ENCODE measurements around the gene NR3C2.

Gene NR3C2

GRCh38 chr4:148052448-148052847 lies 389.8 kb downstream of the NR3C2 start:
- Histone ChIP-seq H3K27ac (no peak overlapping the region), H3K36me3 (ENCODE audit: insufficient read depth) (no peaks in the 10 kb centered on the region), H4K20me1 (ENCODE audit: insufficient read depth) (no peaks in the 10 kb centered on the region; the same call in 1 of the 2 replicates), H3K4me1 (ENCODE audit: low read depth, poor library complexity, severe bottlenecking) (peaks cover 24% of the 10 kb centered on the region), H3K4me2 (no peak overlapping the region), H3K4me3 (IDR thresholded peaks at IDR 0.05; ENCODE audit: insufficient read depth, low read depth, low read length) (no peak overlapping the region), H2AFZ (ENCODE audit: low read depth) (no peak overlapping the region), H3K79me2 (ENCODE audit: insufficient read depth, low read depth) (no peaks in the 10 kb centered on the region), H3K27me3 (ENCODE audit: insufficient read depth, low read depth) (no peaks in the 10 kb centered on the region), H3K9ac (no peak overlapping the region)
- no peak for TF ChIP-seq CTCF (conservative IDR thresholded peaks at IDR 0.05; ENCODE audit: low read depth, low read length)

GRCh38 chr4:148051403-148051802 lies 390.8 kb downstream of the NR3C2 start:
- Histone ChIP-seq H2AFZ (ENCODE audit: low read depth) (no peak overlapping the region), H3K4me1 (ENCODE audit: low read depth, poor library complexity, severe bottlenecking) (peaks cover 18% of the 10 kb centered on the region), H3K4me3 (IDR thresholded peaks at IDR 0.05; ENCODE audit: insufficient read depth, low read depth, low read length) (no peak overlapping the region), H3K9ac (no peak overlapping the region), H3K36me3 (ENCODE audit: insufficient read depth) (no peaks in the 10 kb centered on the region), H3K4me2 (no peak overlapping the region), H4K20me1 (ENCODE audit: insufficient read depth) (no peaks in the 10 kb centered on the region; the same call in 1 of the 2 replicates), H3K27me3 (ENCODE audit: insufficient read depth, low read depth) (no peaks in the 10 kb centered on the region), H3K27ac (no peak overlapping the region), H3K79me2 (ENCODE audit: insufficient read depth, low read depth) (no peaks in the 10 kb centered on the region)
- no peak for TF ChIP-seq CTCF (conservative IDR thresholded peaks at IDR 0.05; ENCODE audit: low read depth, low read length)

- H4K20me1 ChIP-seq (ENCODE audit: insufficient read depth): peaks cover 4% of the 10 kb centered on the region
- no peaks in the 10 kb centered on the region for H3K79me2 ChIP-seq (ENCODE audit: insufficient read depth, low read depth)
- H3K27ac ChIP-seq: no peak overlapping the region
- H3K27me3 ChIP-seq (ENCODE audit: insufficient read depth, low read depth): no peaks in the 10 kb centered on the region
- no peak overlapping the region for H2AFZ ChIP-seq (ENCODE audit: low read depth)
- no peak for TF ChIP-seq CTCF (conservative IDR thresholded peaks at IDR 0.05; ENCODE audit: low read depth, low read length)
- peaks cover 32% of the 10 kb centered on the region for H3K4me1 ChIP-seq (ENCODE audit: low read depth, poor library complexity, severe bottlenecking)
- no peak overlapping the region for H3K4me3 ChIP-seq (IDR thresholded peaks at IDR 0.05; ENCODE audit: insufficient read depth, low read depth, low read length)
- H3K9ac ChIP-seq: no peak overlapping the region
- no peaks in the 10 kb centered on the region for H3K36me3 ChIP-seq (ENCODE audit: insufficient read depth)
- H3K4me2 ChIP-seq: no peak overlapping the region
Measured at GRCh38 chr4:148048598-148048997, 393.6 kb downstream of the NR3C2 start.

GRCh38 chr4:148044912-148045352 lies 397.3 kb downstream of the NR3C2 start:
- Histone ChIP-seq H2AFZ (ENCODE audit: low read depth) (no peak overlapping the region), H3K27ac (no peak overlapping the region; the same call in 1 of the 2 replicates), H3K4me1 (ENCODE audit: low read depth, poor library complexity, severe bottlenecking) (peaks cover 41% of the 10 kb centered on the region), H3K4me3 (IDR thresholded peaks at IDR 0.05; ENCODE audit: insufficient read depth, low read depth, low read length) (no peak overlapping the region), H3K27me3 (ENCODE audit: insufficient read depth, low read depth) (no peaks in the 10 kb centered on the region), H4K20me1 (ENCODE audit: insufficient read depth) (peaks cover 4% of the 10 kb centered on the region; the same call in 1 of the 2 replicates), H3K79me2 (ENCODE audit: insufficient read depth, low read depth) (no peaks in the 10 kb centered on the region), H3K36me3 (ENCODE audit: insufficient read depth) (no peaks in the 10 kb centered on the region), H3K4me2 (peak overlapping the region; percentile 44), H3K9ac (no peak overlapping the region)
- peak; percentile 69 for TF ChIP-seq CTCF (conservative IDR thresholded peaks at IDR 0.05; ENCODE audit: low read depth, low read length)

Measured in KMS-11 (cell line).